Measurements from ENCODE around the gene SKAP2. TPM values are rescaled to one million over a fixed set of nuclear protein-coding genes. Genes with fewer than 3 reads are reported as not detected.

Gene SKAP2
- total and polyA plus RNA-seq, 10 of the 15 experiments (the other 5 are each of a cell fraction or from before 2014, with no cell fraction given): 10.9 to 40.6 (median 23.5) TPM

GRCh38 chr7:26626156-26626555, 238.2 kb downstream of the SKAP2 start:
- CTCF ChIA-PET: no interaction called here
- ATAC-seq: no peak

More at GRCh38 chr7:26626156-26626555, 238.2 kb downstream of the SKAP2 start:
- no peak overlapping the region for H3K27ac ChIP-seq (ENCODE audit: control insufficient read depth, insufficient read depth)
- H3K27me3 ChIP-seq (replicated peaks in 1 of 2; ENCODE audit: control insufficient read depth in 2 of 2, insufficient read depth in 2 of 2, low read length in 1 of 2): no peaks in the 10 kb centered on the region
- 55% methylated on average over 8 of the region's 8 CpGs for WGBS (ENCODE audit: insufficient coverage, insufficient replicate concordance, low lambda C conversion rate, missing lambda C conversion rate)
- SMC1A ChIA-PET (ENCODE audit: uncharacterized antibody, unreplicated experiment): no interaction called here
- H3K79me2 ChIP-seq (ENCODE audit: control insufficient read depth, insufficient read depth, low read length): no peaks in the 10 kb centered on the region
- in situ Hi-C loops (cut with MboI) (no loop called here), intact Hi-C loops (cut with micrococcal nuclease; ENCODE audit: unreplicated experiment) (no loop called here)
- H2AFZ ChIP-seq (ENCODE audit: control insufficient read depth, low read depth, low read length): no peak overlapping the region
- no peak for TF ChIP-seq IRF3 (IDR thresholded peaks at IDR 0.05)
- no peak for TF ChIP-seq E2F8 (IDR thresholded peaks at IDR 0.05; ENCODE audit: low read depth, partially characterized antibody)
- H3K9ac ChIP-seq (ENCODE audit: control insufficient read depth, insufficient read depth, low read length): no peak overlapping the region
- H3K36me3 ChIP-seq (ENCODE audit: control insufficient read depth in 2 of 2, insufficient read depth in 2 of 2, low read length in 1 of 2): no peaks in the 10 kb centered on the region
- no peaks in the 10 kb centered on the region for H4K20me1 ChIP-seq (ENCODE audit: control insufficient read depth, insufficient read depth)
- DNase-seq (ENCODE audit: low read depth, low spot score) (no peak), FAIRE-seq (no peak)
- no peaks in the 10 kb centered on the region for H3K4me1 ChIP-seq (ENCODE audit: control insufficient read depth, insufficient read depth, low read length)
- POLR2A ChIA-PET: no interaction called here
- H3K4me3 ChIP-seq: no peak overlapping the region
- RAD21 ChIA-PET (ENCODE audit: unreplicated experiment): no interaction called here
- no peak overlapping the region for H3K4me2 ChIP-seq (ENCODE audit: control insufficient read depth, insufficient read depth)
- H3K9me3 ChIP-seq (replicated peaks; ENCODE audit: control insufficient read depth, insufficient read depth, low read length): no peaks in the 10 kb centered on the region
- BruUV-seq (replicated peaks): no TSS peak

Data from GM12878 (cell line).